NOMO-1 (cell line): Measurements from ENCODE around the gene SRSF10.

Experiments used
- DNase-seq, 2 experiments: peaks; one replicate each; lab custom pipeline; 2025; ENCODE audit not compliant: unreplicated experiment in 2 of 2; lab: John Stamatoyannopoulos, UW

SRSF10 gene

GRCh38 chr1:23914921-23915320 is 65.2 kb downstream of the SRSF10 start:
- peak in 1 of 2 experiments; percentile 11 for DNase-seq
